ENCODE data around the gene ATXN7L2.

Gene ATXN7L2

GRCh38 chr1:109523706-109524105 is 40.0 kb downstream of the ATXN7L2 start:
- DNase-seq (ENCODE audit: low read depth in 2 of 2) = no peak

- DNase-seq (ENCODE audit: low read depth in 2 of 2) = no peak
Observed at GRCh38 chr1:109527098-109527811, 43.5 kb downstream of the ATXN7L2 start.

GRCh38 chr1:109527846-109528695 is 44.4 kb downstream of the ATXN7L2 start:
- no peak for DNase-seq (ENCODE audit: low read depth in 2 of 2)

- DNase-seq (ENCODE audit: low read depth in 2 of 2) = no peak
Observed at GRCh38 chr1:109528712-109529111, 45.0 kb downstream of the ATXN7L2 start.

GRCh38 chr1:109529881-109530456 is 46.3 kb downstream of the ATXN7L2 start:
- DNase-seq (ENCODE audit: low read depth in 2 of 2) = no peak

GRCh38 chr1:109530457-109531087 is 46.9 kb downstream of the ATXN7L2 start:
- no peak for DNase-seq (ENCODE audit: low read depth in 2 of 2)

GRCh38 chr1:109531380-109531779 is 47.7 kb downstream of the ATXN7L2 start:
- DNase-seq (ENCODE audit: low read depth in 2 of 2) = no peak

GRCh38 chr1:109531826-109532364 is 48.2 kb downstream of the ATXN7L2 start:
- DNase-seq (ENCODE audit: low read depth in 2 of 2) = no peak

GRCh38 chr1:109532365-109533136 is 48.8 kb downstream of the ATXN7L2 start:
- DNase-seq (ENCODE audit: low read depth in 2 of 2) = peak; percentile 80 to 88

GRCh38 chr1:109534307-109534858 is 50.7 kb downstream of the ATXN7L2 start:
- no peak for DNase-seq (ENCODE audit: low read depth in 2 of 2)

- DNase-seq (ENCODE audit: low read depth in 2 of 2) = no peak
Observed at GRCh38 chr1:109535481-109535880, 51.8 kb downstream of the ATXN7L2 start.

GRCh38 chr1:109535971-109536491 is 52.3 kb downstream of the ATXN7L2 start:
- DNase-seq (ENCODE audit: low read depth in 2 of 2) = no peak

GRCh38 chr1:109537450-109538178 is 53.9 kb downstream of the ATXN7L2 start:
- DNase-seq (ENCODE audit: low read depth in 2 of 2) = no peak

- DNase-seq (ENCODE audit: low read depth in 2 of 2) = no peak
Observed at GRCh38 chr1:109538827-109539555, 55.3 kb downstream of the ATXN7L2 start.

- DNase-seq (ENCODE audit: low read depth in 2 of 2) = no peak
Observed at GRCh38 chr1:109539676-109540075, 56.0 kb downstream of the ATXN7L2 start, which contains the start of gene GPR61. Gene GPR61, plus strand, starts transcription at chr1:109539872. Its CDS starts 3,151 bp downstream, at chr1:109543023.

- DNase-seq (ENCODE audit: low read depth in 2 of 2) = no peak
Observed at GRCh38 chr1:109541102-109541501, 57.4 kb downstream of the ATXN7L2 start.
